Psoas muscle (tissue), 8 donors: Measurements from ENCODE around the gene ZC3H18. TPM values are rescaled to one million over a fixed set of nuclear protein-coding genes. Genes with fewer than 3 reads are reported as not detected.

Experiments
- ATAC-seq, 4 donors: fragments of 200-7000 bp; cut with Tn5 transposase; one replicate each; pipeline ENCODE4 v1.9.1; 2020; ENCODE audit warnings: moderate library complexity in 3 of 4, mild to moderate bottlenecking in 2 of 4
- DNase-seq, 2 donors: peaks; one replicate each; pipeline ENCODE4 v3.0.0-alpha.2; 2020
- H3K27ac ChIP-seq: fragments of 200-600 bp; one replicate; pipeline ENCODE4 v1.8.0; 2022
- H3K27me3 ChIP-seq, 3 donors: fragments of 200-600 bp in 1 of 3; one replicate each; pipeline versions ENCODE4 v1.6.1 to v1.8.0; 2013 to 2022; ENCODE audit warnings: low read length in 2 of 3, mild to moderate bottlenecking in 2 of 3, moderate library complexity in 1 of 3; ENCODE audit not compliant: insufficient read depth in 3 of 3
- H3K36me3 ChIP-seq, 2 donors: fragments of 200-600 bp in 1 of 2; one replicate each; pipeline versions ENCODE4 v1.6.1 to v1.8.0; 2013 to 2022; ENCODE audit warnings: low read depth in 1 of 2, mild to moderate bottlenecking in 1 of 2, moderate library complexity in 1 of 2; ENCODE audit not compliant: insufficient read depth in 1 of 2
- H3K4me1 ChIP-seq: fragments of 200-600 bp; one replicate; pipeline ENCODE4 v1.8.0; 2022
- H3K4me3 ChIP-seq: fragments of 200-600 bp; one replicate; pipeline ENCODE4 v1.8.0; 2022; ENCODE audit warnings: mild to moderate bottlenecking
- H3K9me3 ChIP-seq: fragments of 200-600 bp; one replicate; pipeline ENCODE4 v1.8.0; 2022
- WGBS, 3 donors: extraction: QIAGEN DNeasy Blood & Tissue Kit; methylation state at CpG; one replicate each; pipeline versions ENCODE4 v1.1.6 to v1.1.7; 2013; 5-methylcytosine and 5-hydroxymethylcytosine counted together
- intact Hi-C, 2 donors: fragments of 100-400 bp; cut with DNase I; formaldehyde crosslinking; loops; one replicate each; pipeline versions ENCODE4 v1.11.0 to v1.14.2; 2022
- polyA plus RNA-seq, 3 donors: library from polyadenylated mRNA; stranded (reverse); fragments of 200-250 nt; gene quantifications; one replicate each; pipeline ENCODE4 v1.2.3, GENCODE V29; 2013
- total RNA-seq, 4 donors: library from RNA; stranded (reverse); fragmentation: NEBNext Ultra II Directional in 2 of 4; extraction: Animal tissue kit (Norgen Biotek cat#: 25700) in 2 of 4; gene quantifications; one replicate each; pipeline versions ENCODE4 v1.2.1 to v1.2.4, GENCODE V29; 2021 to 2023
- TF ChIP-seq, protein P1 (sequence below): fragments of 200-600 bp; IDR thresholded peaks from one replicate; pipeline ENCODE4 v1.8.0; 2022; ENCODE audit warnings: antibody characterized with exemption
- donor health status: healthy with polysubstance abuse.
- donor health status: DM: no; HTN: no; CAD: no; lungs with moderate emphysema.
- donor health status: Bipolar disorder and iron deficiency.
- donor health status: healthy.
- donor health status: DM: yes; HTN: yes; CAD: no.
- donor health status: DM: no; HTN: no; CAD: no.
- donor health status: DM: no; HTN: no; CAD: no.
- donor health status: DM: yes; HTN: yes; CAD: no.

The ZC3H18 gene
- total and polyA plus RNA-seq, 7 donors: 19.9 to 36.0 (median 28.5) TPM

DNA sequence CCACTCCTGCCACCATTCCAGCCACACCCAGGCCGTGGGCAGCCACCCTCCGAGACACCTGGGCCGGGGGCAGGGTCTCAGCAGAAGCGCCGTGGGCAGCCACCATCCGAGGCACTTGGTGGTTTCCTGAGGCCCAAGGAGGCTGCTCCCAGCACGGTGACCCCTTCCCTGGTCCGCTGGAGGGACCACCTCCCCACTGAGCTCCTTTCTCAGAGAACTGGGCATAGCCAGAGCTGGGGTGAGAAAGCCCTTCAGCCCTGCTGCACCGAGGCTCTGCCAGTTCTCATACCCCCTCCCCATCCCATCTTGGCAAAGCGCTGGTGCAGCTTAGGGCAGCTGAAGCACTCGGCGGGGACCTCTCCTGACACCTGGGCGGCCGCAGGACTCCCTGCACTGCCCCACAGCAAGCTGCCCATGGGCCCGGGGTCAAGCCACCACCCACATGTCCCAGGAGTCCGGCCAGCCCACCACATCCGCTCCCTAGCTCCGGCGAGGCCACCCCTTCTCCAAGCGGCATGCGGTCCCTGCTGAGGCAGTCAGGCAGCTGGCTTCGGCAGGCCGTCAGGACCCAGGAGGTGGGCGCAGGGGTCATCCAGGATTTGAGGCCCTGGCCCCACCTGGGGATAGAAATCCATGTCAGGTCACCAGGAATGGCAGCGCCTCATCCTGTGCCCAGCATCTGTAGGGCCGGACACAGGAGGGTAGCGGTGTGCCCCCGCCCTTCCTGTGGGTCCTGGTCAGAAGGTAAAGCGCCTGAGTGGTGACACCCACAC, 82.0 kb downstream of the ZC3H18 start:
- Histone ChIP-seq H3K9me3 (no peaks in the 10 kb centered on the region), H3K4me3 (no peak overlapping the region), H3K4me1 (peaks cover 11% of the 10 kb centered on the region), H3K36me3 (peaks cover 0 to 28% of the 10 kb centered on the region in 2 donors), H3K27me3 (no peaks in the 10 kb centered on the region), H3K27ac (no peak overlapping the region)
- intact Hi-C loops: no loop called here
- no peak for DNase-seq
- ATAC-seq: no peak
- TF ChIP-seq, protein P1, sequence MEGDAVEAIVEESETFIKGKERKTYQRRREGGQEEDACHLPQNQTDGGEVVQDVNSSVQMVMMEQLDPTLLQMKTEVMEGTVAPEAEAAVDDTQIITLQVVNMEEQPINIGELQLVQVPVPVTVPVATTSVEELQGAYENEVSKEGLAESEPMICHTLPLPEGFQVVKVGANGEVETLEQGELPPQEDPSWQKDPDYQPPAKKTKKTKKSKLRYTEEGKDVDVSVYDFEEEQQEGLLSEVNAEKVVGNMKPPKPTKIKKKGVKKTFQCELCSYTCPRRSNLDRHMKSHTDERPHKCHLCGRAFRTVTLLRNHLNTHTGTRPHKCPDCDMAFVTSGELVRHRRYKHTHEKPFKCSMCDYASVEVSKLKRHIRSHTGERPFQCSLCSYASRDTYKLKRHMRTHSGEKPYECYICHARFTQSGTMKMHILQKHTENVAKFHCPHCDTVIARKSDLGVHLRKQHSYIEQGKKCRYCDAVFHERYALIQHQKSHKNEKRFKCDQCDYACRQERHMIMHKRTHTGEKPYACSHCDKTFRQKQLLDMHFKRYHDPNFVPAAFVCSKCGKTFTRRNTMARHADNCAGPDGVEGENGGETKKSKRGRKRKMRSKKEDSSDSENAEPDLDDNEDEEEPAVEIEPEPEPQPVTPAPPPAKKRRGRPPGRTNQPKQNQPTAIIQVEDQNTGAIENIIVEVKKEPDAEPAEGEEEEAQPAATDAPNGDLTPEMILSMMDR: no peak
- 89 to 93% (median 89%) methylated on average over 27 to 29 of the region's 29 CpGs for WGBS, 3 donors

DNA sequence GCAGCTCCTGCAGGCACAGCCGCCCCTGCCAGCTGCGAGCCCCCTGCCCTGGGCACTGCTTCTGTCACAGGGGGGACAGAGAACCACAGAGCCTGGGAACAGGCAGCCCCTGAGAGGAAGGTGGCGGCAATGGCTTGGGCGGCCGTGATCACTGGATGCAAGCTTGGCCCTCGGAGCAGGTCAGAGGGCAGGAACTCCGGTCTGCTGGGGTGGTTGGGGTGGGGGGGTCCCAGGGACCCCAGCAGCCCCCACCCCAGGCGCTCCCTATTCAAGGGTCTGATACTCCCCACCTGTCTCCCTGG, 82.5 kb downstream of the ZC3H18 start:
- Histone ChIP-seq H3K9me3 (no peaks in the 10 kb centered on the region), H3K4me1 (peaks cover 11% of the 10 kb centered on the region), H3K27ac (no peak overlapping the region), H3K27me3 (no peaks in the 10 kb centered on the region), H3K36me3 (peaks cover 0 to 28% of the 10 kb centered on the region in 2 donors), H3K4me3 (no peak overlapping the region)
- TF ChIP-seq, protein P1: no peak
- ATAC-seq (no peak), DNase-seq (no peak)
- intact Hi-C loops: no loop called here
- 93 to 96% (median 95%) methylated on average over 7 to 8 of the region's 8 CpGs for WGBS, 3 donors

DNA sequence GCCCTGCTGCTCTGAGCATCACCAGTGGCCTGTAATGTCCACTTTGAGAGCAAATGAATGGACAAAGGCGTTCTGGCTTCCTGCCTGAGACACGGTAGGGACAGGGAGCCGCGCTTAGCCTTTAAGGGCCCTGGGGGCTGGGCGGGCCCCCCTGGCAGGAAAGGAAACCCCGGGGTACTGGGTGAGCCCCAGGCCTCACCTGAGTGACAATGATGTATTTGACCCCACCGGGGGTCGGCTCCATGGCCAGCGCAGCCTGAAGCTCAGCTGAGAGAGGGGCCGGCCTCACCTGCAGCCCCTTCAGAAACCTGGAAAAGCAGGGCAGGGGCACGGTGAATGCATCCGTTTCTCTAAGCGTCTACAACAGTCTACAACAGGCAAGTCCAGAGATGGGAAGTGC, 82.9 kb downstream of the ZC3H18 start:
- 85 to 91% (median 88%) methylated on average over 13 of the region's 13 CpGs for WGBS, 3 donors
- TF ChIP-seq, protein P1: no peak
- H3K4me1 ChIP-seq: peaks cover 11% of the 10 kb centered on the region
- no peaks in the 10 kb centered on the region for H3K9me3 ChIP-seq
- no peak overlapping the region for H3K4me3 ChIP-seq
- H3K27ac ChIP-seq: no peak overlapping the region
- DNase-seq (no peak), ATAC-seq (no peak)
- H3K36me3 ChIP-seq: peaks cover 0 to 29% of the 10 kb centered on the region in 2 donors
- intact Hi-C loops: no loop called here
- no peaks in the 10 kb centered on the region for H3K27me3 ChIP-seq

DNA sequence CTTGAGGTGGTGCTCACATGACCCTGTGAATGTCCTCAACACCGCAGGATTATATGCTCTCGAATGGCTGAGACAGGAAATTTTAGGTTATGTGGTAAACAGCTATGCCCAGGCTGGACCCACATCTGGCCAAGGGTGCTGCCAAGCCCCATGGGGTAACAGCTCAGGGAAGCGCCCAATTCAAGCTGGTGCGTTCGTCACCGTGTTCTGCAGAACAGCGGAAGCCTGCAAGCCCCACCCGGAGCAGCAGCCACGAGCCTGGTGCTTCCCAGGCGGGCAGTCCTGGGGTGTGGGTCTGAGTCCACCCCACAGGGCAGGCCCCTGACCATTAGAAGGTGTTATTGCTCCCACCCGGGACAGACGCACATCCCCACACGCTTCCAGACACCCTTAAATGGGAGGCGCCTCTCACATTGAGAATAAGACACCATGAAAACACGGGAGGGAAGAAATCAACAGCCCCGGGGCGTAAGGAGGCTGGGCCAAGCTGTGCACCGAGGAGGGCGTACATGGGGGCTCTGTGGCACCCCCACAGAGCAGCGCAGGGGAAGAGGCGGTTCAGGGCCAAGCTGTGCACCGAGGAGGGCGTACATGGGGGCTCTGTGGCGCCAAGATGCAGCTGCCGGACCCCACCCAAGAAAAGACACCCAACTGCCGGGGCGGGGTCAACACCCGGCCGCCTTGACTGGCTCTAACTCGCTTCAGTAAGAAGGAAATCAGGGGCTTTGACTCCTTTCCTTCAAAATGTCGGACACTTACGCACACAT, 83.6 kb downstream of the ZC3H18 start:
- no peak overlapping the region for H3K27ac ChIP-seq
- 85 to 88% (median 87%) methylated on average over 31 to 32 of the region's 32 CpGs for WGBS, 3 donors
- peaks cover 11% of the 10 kb centered on the region for H3K4me1 ChIP-seq
- peaks cover 0 to 33% of the 10 kb centered on the region in 2 donors for H3K36me3 ChIP-seq
- intact Hi-C loops: no loop called here
- no peak for DNase-seq
- ATAC-seq: no peak
- H3K4me3 ChIP-seq: no peak overlapping the region
- H3K27me3 ChIP-seq: no peaks in the 10 kb centered on the region
- TF ChIP-seq, protein P1: no peak
- H3K9me3 ChIP-seq: no peaks in the 10 kb centered on the region
